SKM-1 (cell line): ENCODE results near the gene TXNL4B.

Experiments
- DNase-seq: peaks from one replicate; lab custom pipeline; 2025; ENCODE audit not compliant: unreplicated experiment; lab: John Stamatoyannopoulos, UW

TXNL4B gene

GRCh38 chr16:72042157-72042660 is 51.2 kb downstream of the TXNL4B start:
- no peak for DNase-seq

- no peak for DNase-seq
Observed at GRCh38 chr16:72036098-72036497, 57.3 kb downstream of the TXNL4B start.
